M059J (cell line): Measurements from ENCODE around the gene ICE2. TPM values are rescaled to one million over a fixed set of nuclear protein-coding genes. Genes with fewer than 3 reads are reported as not detected.

ENCODE experiments used
- DNase-seq: peaks from one replicate; pipeline ENCODE4 v3.0.0-alpha.2; 2012; ENCODE audit warnings: low read depth
- total RNA-seq: library from RNA; depleted of rRNA; stranded (reverse); fragments of >200 nt; shearing (Covaris generic); gene quantifications from 2 replicates; pipeline ENCODE4 v1.2.3, GENCODE V29; 2014; rRNA removed

ICE2 gene
- total RNA-seq: 17.0 and 27.3 TPM in 2 replicates

- DNase-seq: peak; percentile 93
These were observed at the start of gene ICE2 for GRCh38 chr15:60478566-60479360. Gene ICE2 (minus strand): TSS chr15:60479142. CDS start chr15:60477977, 1,165 bp downstream.

- DNase-seq: peak; percentile 27
These were observed 49.6 kb upstream of the ICE2 start for GRCh38 chr15:60528530-60528929.

DNA sequence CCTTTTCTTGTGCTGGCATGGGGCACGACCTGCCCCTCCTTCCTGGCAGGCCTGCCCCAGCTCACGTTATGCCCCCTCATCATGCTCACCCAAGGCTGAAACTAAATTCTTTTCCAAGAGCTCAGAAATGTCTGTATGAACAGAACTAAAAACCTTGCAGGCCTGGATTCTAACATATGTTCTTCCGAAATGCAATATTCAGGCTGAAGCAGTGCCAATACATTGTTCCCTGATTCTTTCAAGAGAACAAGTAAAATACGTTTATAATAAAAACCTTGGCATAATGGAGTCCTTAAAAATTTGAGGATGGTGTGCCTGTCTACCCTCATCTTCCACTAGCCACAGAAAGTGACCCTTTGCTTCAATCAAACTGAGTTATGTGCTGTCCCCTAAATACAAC is 48.5 kb upstream of the ICE2 start:
- no peak for DNase-seq

GRCh38 chr15:60526127-60526616 is 47.2 kb upstream of the ICE2 start:
- DNase-seq: peak; percentile 22

- DNase-seq: no peak
These were observed 46.5 kb upstream of the ICE2 start for GRCh38 chr15:60525341-60526039.

DNA sequence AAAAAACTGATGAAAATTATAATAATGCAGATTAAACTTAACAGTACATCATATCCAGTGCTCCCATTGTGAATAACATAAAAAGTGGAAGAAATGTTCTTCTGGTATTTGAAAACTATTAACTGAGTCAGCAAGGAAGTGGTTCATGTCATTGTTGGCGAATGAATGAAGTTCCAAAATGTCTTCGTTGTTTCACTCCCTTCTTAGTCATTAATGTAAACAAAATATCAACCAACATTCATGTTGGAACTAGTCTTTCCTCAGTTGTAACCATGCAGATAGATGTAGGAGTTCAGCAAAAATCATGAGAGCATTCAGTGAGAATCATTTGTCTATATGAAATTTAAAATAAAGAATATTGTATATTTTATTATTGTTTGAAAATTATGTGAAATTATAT is 44.1 kb upstream of the ICE2 start:
- peak; percentile 46 for DNase-seq

GRCh38 chr15:60520825-60521368 is 42.0 kb upstream of the ICE2 start:
- DNase-seq: peak; percentile 65

- DNase-seq: peak; percentile 78
These were observed 41.3 kb upstream of the ICE2 start for GRCh38 chr15:60520013-60520824.

GRCh38 chr15:60519218-60519617 is 40.3 kb upstream of the ICE2 start:
- DNase-seq: peak; percentile 5

DNA sequence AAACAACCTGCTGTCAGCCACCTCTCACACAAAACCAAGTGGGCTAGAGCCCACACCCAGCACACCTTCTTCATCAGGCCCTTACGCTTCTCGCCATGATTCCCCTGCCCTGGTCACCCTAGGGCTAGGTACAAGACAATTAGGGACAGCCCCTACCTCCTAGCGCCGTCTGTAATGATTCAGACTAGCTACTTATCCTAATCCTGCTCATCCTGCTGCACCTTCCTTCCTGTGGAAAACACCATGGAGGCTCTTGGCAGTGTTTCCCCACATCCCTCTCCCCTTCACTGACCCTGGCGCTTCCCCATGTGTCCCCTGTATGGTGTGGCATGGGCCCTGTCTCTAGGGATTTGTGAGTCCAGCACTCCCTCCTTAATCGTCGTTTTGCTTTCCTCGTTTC is 39.6 kb upstream of the ICE2 start:
- no peak for DNase-seq

GRCh38 chr15:60514261-60514881 is 35.4 kb upstream of the ICE2 start:
- DNase-seq: no peak

DNA sequence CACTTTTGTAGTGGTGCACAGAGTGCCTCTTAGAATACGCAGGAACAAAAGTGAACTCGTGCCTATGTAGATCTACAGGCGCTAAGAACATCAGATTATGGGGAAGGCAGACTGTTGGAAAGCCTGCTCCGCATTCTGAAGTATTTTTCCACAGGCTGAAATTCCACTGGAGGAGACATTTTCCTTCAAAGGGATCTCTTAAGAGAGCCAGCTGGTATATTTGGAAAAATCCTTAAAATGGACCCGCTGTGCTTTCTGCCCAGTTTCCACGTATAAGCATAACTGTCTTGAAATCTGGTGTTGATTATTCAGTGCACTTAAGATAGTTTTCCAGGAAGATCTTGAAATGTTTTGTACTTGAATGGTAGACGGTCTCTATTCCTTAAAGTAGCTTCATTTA is 34.7 kb upstream of the ICE2 start:
- no peak for DNase-seq

GRCh38 chr15:60512937-60513336 is 34.0 kb upstream of the ICE2 start:
- DNase-seq: no peak

DNA sequence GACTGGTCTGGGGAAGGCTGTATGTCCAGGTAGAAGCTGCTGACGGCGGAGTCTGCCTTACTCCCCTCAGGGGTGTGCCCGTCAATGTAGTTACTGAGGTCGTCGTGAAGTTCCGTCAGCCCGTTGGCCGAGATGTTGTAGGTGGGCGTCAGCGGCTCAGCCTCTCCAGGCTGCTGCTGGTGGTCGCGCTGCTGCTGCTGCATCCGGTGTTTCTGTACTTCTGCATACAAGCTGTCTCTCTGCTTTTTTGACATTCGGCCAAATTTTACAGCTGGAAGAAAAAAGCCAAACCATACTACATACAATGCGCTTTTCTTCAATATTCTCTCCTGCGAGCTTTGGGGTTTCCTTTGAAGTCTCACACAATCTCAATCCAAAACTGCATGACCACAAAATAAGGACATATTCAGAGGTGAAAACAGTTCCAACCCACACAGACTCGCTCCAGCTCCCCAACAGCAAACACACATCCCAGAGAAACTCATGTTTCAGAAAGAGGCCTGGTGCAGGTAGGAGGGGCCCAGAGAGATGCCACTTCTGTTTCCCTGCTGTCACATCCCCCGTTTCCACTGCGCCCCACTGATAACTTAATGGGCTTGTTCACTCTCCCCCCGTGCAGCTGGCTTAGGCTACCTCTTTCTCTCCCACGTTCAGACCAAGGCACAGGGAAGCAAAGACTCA is 32.5 kb upstream of the ICE2 start:
- DNase-seq: no peak

DNA sequence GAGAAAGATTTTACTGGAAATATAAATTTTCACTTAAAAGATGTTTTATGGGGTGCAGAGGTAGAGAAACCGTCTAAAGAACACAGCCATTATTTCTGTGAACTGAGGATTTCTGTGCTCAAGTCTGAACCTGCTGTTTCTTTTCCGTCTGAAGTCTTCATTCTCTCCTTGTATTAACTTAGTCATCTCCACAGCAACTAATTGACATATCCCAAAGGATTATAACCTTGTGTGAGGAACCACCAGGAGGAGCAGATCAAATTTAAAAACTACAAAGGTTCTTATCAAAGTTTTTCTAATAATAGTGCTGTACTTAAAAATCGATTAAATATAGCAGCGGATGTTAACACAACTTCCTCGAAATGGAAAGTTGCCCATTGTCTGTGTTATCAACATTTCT is 31.1 kb upstream of the ICE2 start:
- DNase-seq: no peak

DNA sequence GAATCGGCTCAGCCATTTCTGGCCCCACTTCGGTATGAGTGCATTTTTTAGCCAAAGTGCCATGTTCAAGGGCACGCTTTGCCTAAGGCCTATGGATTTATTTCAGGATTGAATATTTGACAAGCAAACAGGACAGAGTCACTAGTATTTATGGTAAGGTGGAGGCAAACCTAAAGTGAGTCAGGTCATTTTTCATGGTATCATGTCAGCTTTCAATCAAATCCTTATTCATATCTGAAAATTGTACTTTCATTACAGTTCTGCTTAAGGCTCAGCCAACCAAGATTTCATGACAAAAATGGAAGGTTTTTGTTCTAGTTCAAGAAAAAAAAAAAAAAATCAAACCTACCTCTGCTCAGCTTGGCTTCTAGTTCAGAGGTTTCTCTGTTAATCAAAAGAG is 30.5 kb upstream of the ICE2 start:
- DNase-seq: no peak

DNA sequence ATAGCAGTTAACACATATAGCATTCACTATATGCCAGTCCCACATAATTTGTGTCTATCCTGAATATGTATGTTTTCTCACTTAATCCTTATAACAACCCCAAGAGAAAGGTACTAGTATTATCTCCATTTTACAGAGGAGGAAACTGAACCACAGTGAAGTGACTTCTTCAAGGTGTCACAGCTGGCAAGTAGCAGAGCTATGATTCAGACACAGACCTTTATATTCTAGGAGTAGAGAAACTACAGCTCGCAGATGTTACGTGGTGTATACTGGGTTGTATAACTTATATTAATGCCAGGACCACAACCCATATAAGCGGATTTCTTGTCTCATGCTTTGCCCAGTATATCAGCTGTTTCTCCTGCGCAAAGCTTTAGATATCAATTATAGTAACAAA is 29.5 kb upstream of the ICE2 start:
- DNase-seq: no peak

- peak; percentile 69 for DNase-seq
These were observed 28.9 kb upstream of the ICE2 start for GRCh38 chr15:60507596-60508424.

DNA sequence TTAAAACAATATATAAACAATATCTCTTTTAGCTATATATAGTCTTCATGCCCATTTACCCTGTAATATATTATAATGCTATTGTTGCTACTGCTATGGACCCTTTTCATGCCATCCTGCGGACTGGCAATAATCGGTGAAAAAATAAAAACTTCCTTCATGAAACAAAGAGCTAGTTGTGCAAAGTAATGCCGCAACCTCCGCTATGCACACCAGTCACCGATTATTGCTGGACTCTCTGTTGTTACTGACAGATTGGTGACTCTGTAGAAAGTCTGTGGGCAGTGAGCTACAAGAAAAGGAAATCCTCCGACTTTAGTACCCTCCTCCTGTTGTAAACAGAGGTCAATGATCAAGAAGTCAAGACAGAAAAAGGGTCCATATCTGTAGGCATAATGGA is 17.9 kb upstream of the ICE2 start:
- no peak for DNase-seq

DNA sequence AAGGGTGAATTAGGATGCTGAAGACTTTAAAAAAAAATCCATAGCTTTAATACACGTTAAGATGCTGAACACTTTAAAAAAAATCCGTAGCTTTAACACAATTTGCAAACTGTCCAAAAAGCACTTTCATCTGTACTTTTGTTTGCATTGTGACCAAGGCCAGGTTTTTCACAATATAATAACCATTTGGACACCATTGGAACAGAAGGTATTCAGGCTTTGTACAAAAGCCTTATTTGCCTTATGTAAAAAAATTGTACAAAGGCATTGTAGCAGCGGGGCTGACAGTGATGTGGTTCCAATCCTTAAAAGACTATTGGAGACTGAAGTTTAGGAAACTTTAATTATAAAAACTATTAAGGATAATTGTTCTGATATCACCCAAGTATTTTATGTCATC is 15.2 kb upstream of the ICE2 start:
- DNase-seq: no peak
